Lower leg skin (tissue), 3 donors: ENCODE data around the gene CABP4.

Source experiments
- CTCF ChIP-seq, 3 donors: fragments of 450-650 bp; IDR thresholded peaks; one replicate each; pipeline ENCODE4 v1.5.1; 2016; ENCODE audit warnings: antibody characterized with exemption in 3 of 3, mild to moderate bottlenecking in 3 of 3, moderate library complexity in 2 of 3
- POLR2A ChIP-seq, 2 donors: fragments of 450-650 bp; IDR thresholded peaks; one replicate each; pipeline ENCODE4 v1.6.1; 2016 to 2017; ENCODE audit warnings: antibody characterized with exemption in 2 of 2, mild to moderate bottlenecking in 1 of 2, moderate library complexity in 1 of 2

GRCh38 chr11:67421430-67422031, 33.6 kb upstream of the CABP4 start:
- TF ChIP-seq CTCF (IDR thresholded peaks at IDR 0.05) = no peak
- no peak for TF ChIP-seq POLR2A (IDR thresholded peaks at IDR 0.05)
